ENCODE results near the gene CPNE2. TPM values are rescaled to one million over a fixed set of nuclear protein-coding genes. Genes with fewer than 3 reads are reported as not detected.
"Not testable (repeated sequence)": the region's sequence is repeated elsewhere in the genome, so short reads cannot be mapped to it uniquely, and the experiment has no call there.

CPNE2 gene
- total RNA-seq, 1 donor from 2014 or later = 54.4 TPM

- no peak for DNase-seq (ENCODE audit: low read depth in 2 of 2)
These were observed 5.9 kb downstream of the CPNE2 start for GRCh38 chr16:57098188-57098841.

- not testable (repeated sequence) for DNase-seq (ENCODE audit: low read depth in 2 of 2)
These were observed 7.6 kb downstream of the CPNE2 start for GRCh38 chr16:57099965-57100364.

GRCh38 chr16:57100445-57100844 is 8.1 kb downstream of the CPNE2 start:
- no peak for DNase-seq (ENCODE audit: low read depth in 2 of 2)

GRCh38 chr16:57102888-57103851 is 10.8 kb downstream of the CPNE2 start:
- DNase-seq (ENCODE audit: low read depth in 2 of 2) = no peak

GRCh38 chr16:57104706-57105105 is 12.3 kb downstream of the CPNE2 start:
- no peak for DNase-seq (ENCODE audit: low read depth in 2 of 2)

- no peak for DNase-seq (ENCODE audit: low read depth in 2 of 2)
These were observed 12.8 kb downstream of the CPNE2 start for GRCh38 chr16:57105184-57105583.

GRCh38 chr16:57106767-57107166 is 14.4 kb downstream of the CPNE2 start:
- peak; percentile 26 to 33 for DNase-seq (ENCODE audit: low read depth in 2 of 2)

- no peak for DNase-seq (ENCODE audit: low read depth in 2 of 2)
These were observed 15.0 kb downstream of the CPNE2 start for GRCh38 chr16:57107321-57107922.

- DNase-seq (ENCODE audit: low read depth in 2 of 2) = no peak
These were observed 16.0 kb downstream of the CPNE2 start for GRCh38 chr16:57108432-57108831.

GRCh38 chr16:57109259-57110105 is 17.1 kb downstream of the CPNE2 start:
- DNase-seq (ENCODE audit: low read depth in 2 of 2) = not testable (repeated sequence)

GRCh38 chr16:57110937-57111336 is 18.6 kb downstream of the CPNE2 start:
- DNase-seq (ENCODE audit: low read depth in 2 of 2) = no peak

GRCh38 chr16:57111420-57111819 is 19.0 kb downstream of the CPNE2 start:
- no peak for DNase-seq (ENCODE audit: low read depth in 2 of 2)

GRCh38 chr16:57112403-57113041 is 20.1 kb downstream of the CPNE2 start:
- DNase-seq (ENCODE audit: low read depth in 2 of 2) = no peak

GRCh38 chr16:57113042-57113453 is 20.7 kb downstream of the CPNE2 start:
- no peak for DNase-seq (ENCODE audit: low read depth in 2 of 2)

GRCh38 chr16:57113664-57114063 is 21.3 kb downstream of the CPNE2 start:
- no peak for DNase-seq (ENCODE audit: low read depth in 2 of 2)

GRCh38 chr16:57115168-57115513 is 22.8 kb downstream of the CPNE2 start:
- peak in 1 of 2 donors; percentile 21 for DNase-seq (ENCODE audit: low read depth in 2 of 2)

GRCh38 chr16:57115514-57116182 is 23.3 kb downstream of the CPNE2 start:
- DNase-seq (ENCODE audit: low read depth in 2 of 2) = peak in 1 of 2 donors; percentile 44

- DNase-seq (ENCODE audit: low read depth in 2 of 2) = no peak
These were observed 26.2 kb downstream of the CPNE2 start for GRCh38 chr16:57118461-57119084.

GRCh38 chr16:57123216-57123973 is 31.0 kb downstream of the CPNE2 start:
- no peak for DNase-seq (ENCODE audit: low read depth in 2 of 2)
